K562 (cell line): Measurements from ENCODE around the gene HNRNPU. TPM values are rescaled to one million over a fixed set of nuclear protein-coding genes. Genes with fewer than 3 reads are reported as not detected.

Experiments
- ADNP ChIP-seq: fragments of 200-800 bp; sonication (Bioruptor generic); IDR thresholded peaks from 2 replicates; pipeline ENCODE4 v1.6.1; 2016; ENCODE audit warnings: missing genetic modification characterization, missing compliant biosample characterization
- BCL6 ChIP-seq: fragments of 250-450 bp; sonication (Bioruptor Pico); IDR thresholded peaks from 2 replicates; pipeline ENCODE4 v1.4.0; 2020
- CBX1 ChIP-seq: sonication (generic); IDR thresholded peaks from 2 replicates; pipeline ENCODE4 v1.6.1; 2016; ENCODE audit warnings: antibody characterized with exemption, low read depth, mild to moderate bottlenecking
- CBX8 ChIP-seq: fragments of 200-600 bp; sonication (generic); IDR thresholded peaks from 2 replicates; pipeline ENCODE4 v1.6.1; 2012; ENCODE audit warnings: borderline replicate concordance, mixed run types, low read depth, mild to moderate bottlenecking, moderate library complexity, mixed read lengths, low read length, control low read depth, inconsistent platforms; ENCODE audit not compliant: poor library complexity, severe bottlenecking; ENCODE audit errors: extremely low read depth
- IRF2 ChIP-seq: sonication (generic); formaldehyde crosslinking; IDR thresholded peaks from 2 replicates; pipeline ENCODE4 v1.8.1; 2022; ENCODE audit warnings: mild to moderate bottlenecking, missing genetic modification reagents
- KDM1A ChIP-seq, 2 experiments: fragments of 450-650 bp; IDR thresholded peaks; 2 replicates each; pipeline ENCODE4 v1.6.1; 2016; ENCODE audit warnings: mild to moderate bottlenecking in 2 of 2
- MEF2A ChIP-seq: IDR thresholded peaks from 2 replicates; pipeline ENCODE4 v1.6.1; 2011; ENCODE audit warnings: low read depth, mild to moderate bottlenecking, low read length, moderate library complexity; ENCODE audit not compliant: control insufficient read depth
- MLX ChIP-seq, 2 experiments: fragments of 450-650 bp in 1 of 2; sonication (generic) in 1 of 2; formaldehyde crosslinking; conservative IDR thresholded peaks; 2 replicates each; pipeline versions ENCODE4 v1.4.0 to v1.8.1; 2020 to 2022; ENCODE audit warnings: mild to moderate bottlenecking in 1 of 2, missing genetic modification reagents in 1 of 2
- NCOR1 ChIP-seq: fragments of 450-650 bp; IDR thresholded peaks from 2 replicates; pipeline ENCODE4 v1.6.1; 2016; ENCODE audit warnings: mild to moderate bottlenecking, moderate library complexity
- POLR2AphosphoS2 ChIP-seq: IDR thresholded peaks from 2 replicates; pipeline ENCODE4 v1.6.1; 2012; ENCODE audit warnings: low read length, improper control_type of control experiment
- POLR3A ChIP-seq: IDR thresholded peaks from 2 replicates; pipeline ENCODE4 v1.6.1; 2011; ENCODE audit warnings: borderline replicate concordance, mild to moderate bottlenecking, moderate library complexity; ENCODE audit not compliant: insufficient read length, insufficient read depth; ENCODE audit errors: extremely low read depth
- PURB ChIP-seq: sonication (generic); formaldehyde crosslinking; IDR thresholded peaks from 2 replicates; pipeline ENCODE4 v1.9.0; 2021; ENCODE audit warnings: low read depth, mild to moderate bottlenecking, missing genetic modification reagents
- SMARCA5 ChIP-seq: fragments of 450-650 bp; IDR thresholded peaks from 2 replicates; pipeline ENCODE4 v1.6.1; 2016
- SMARCB1 ChIP-seq: IDR thresholded peaks from 2 replicates; pipeline ENCODE4 v1.6.1; 2011; ENCODE audit warnings: improper control_type of control experiment, low read depth; ENCODE audit not compliant: insufficient read length
- STAT5A ChIP-seq: IDR thresholded peaks from 2 replicates; pipeline ENCODE4 v1.6.1; 2012; ENCODE audit warnings: low read length, inconsistent platforms, borderline replicate concordance
- TCF7L2 ChIP-seq: fragments of 150-350 bp; IDR thresholded peaks from 2 replicates; pipeline ENCODE4 v1.6.1; 2016; ENCODE audit warnings: low read depth, mild to moderate bottlenecking, low read length, moderate library complexity
- WHSC1 ChIP-seq: IDR thresholded peaks from one replicate; pipeline ENCODE4 v1.6.1; 2012; ENCODE audit warnings: low read length, control low read depth, inconsistent platforms
- ZNF764 ChIP-seq: fragments of 250-450 bp; sonication (Bioruptor Pico); IDR thresholded peaks from 2 replicates; pipeline ENCODE4 v1.4.0; 2020; ENCODE audit warnings: low read depth, mild to moderate bottlenecking, moderate library complexity
- polyA plus RNA-seq, 8 experiments: library from polyadenylated mRNA; depleted of rRNA in 4 of 8; stranded (reverse) in 5 of 8; unstranded in 3 of 8; fragments of >200 nt; fragmentation: Nextera tagmentation in 2 of 8; fragmentation: Illumina TruSeq in 1 of 8; extraction: Ambion mirVana in 2 of 8; extraction: Trizol in 1 of 8; gene quantifications; 2 replicates each; pipeline versions ENCODE4 v1.2.1 to v1.2.3, GENCODE V29; 2011 to 2014; ENCODE audit warnings: inconsistent platforms in 1 of 8, missing spikeins in 1 of 8
- total RNA-seq, 7 experiments: library from RNA; depleted of rRNA in 6 of 7; stranded (reverse); fragments of >200 nt in 6 of 7; fragmentation: Illumina TruSeq in 2 of 7; extraction: Trizol in 2 of 7; gene quantifications; 2 replicates each; pipeline versions ENCODE4 v1.2.1 to v1.2.3, GENCODE V29; 2011 to 2021; ENCODE audit warnings: low replicate concordance in 1 of 7
- TF ChIP-seq, protein P1 (sequence below): IDR thresholded peaks from 3 replicates; pipeline ENCODE4 v1.6.1; 2011; ENCODE audit warnings: borderline replicate concordance, mild to moderate bottlenecking, moderate library complexity; ENCODE audit not compliant: insufficient read length; ENCODE audit errors: extremely low read depth
- TF ChIP-seq, protein P2 (sequence below): fragments of 450-650 bp; formaldehyde crosslinking; IDR thresholded peaks from 2 replicates; pipeline ENCODE4 v1.4.0; 2020; ENCODE audit warnings: mild to moderate bottlenecking, moderate library complexity
- TF ChIP-seq, protein P3 (sequence below): fragments of 250-450 bp; sonication (Bioruptor Pico); IDR thresholded peaks from 2 replicates; pipeline ENCODE4 v1.8.0; 2022; ENCODE audit warnings: inconsistent platforms

HNRNPU gene
- total and polyA plus RNA-seq, 9 of the 15 experiments (the other 6 are each of a cell fraction or from before 2014, with no cell fraction given): 159 to 777 (median 577) TPM

DNA sequence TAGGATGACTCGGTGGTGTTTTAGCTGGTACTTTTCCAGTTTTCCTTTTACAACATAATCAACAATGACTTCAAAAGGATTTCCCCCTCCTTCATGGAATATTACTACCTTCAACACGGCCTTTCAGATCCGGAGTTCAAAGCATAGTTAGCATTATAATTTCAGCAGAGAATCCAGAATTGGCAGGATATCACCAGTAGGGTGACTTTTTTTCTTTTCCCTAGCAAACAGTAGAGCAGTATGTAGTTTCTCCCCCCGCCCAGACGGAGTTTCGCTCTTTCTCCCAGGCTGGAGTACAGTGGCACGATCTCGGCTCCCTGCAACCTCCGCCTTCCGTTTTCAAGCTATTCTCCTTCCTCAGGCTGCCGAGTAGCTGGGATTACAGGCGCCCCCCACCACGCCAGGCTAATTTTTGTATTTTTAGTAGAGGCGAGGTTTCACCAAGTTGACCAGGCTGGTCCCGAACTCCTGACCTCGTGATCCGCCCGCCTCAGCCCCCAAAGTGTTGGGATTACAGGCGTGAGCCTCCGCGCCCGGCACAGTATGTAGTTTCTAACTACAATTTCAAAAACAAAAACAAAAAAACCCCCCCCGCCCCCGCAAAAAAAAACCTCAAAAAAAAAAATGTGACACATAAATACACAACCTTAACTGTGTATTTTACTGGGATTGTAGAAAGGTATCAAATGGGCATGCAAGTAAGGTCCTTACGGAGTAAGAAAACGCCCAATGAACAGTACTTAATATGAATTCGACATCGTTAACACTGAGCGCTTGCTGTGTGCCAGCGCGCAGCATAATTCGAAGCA, 30.4 kb downstream of the HNRNPU start (continued):
- 0 out of 2 replicates have a peak, but pooled peaks have one; percentile 22 for TF ChIP-seq SMARCA5
- TF ChIP-seq NCOR1: peak; percentile 4; the same call in 1 of the 2 replicates
- TF ChIP-seq CBX8: no peak
- TF ChIP-seq, protein P1, sequence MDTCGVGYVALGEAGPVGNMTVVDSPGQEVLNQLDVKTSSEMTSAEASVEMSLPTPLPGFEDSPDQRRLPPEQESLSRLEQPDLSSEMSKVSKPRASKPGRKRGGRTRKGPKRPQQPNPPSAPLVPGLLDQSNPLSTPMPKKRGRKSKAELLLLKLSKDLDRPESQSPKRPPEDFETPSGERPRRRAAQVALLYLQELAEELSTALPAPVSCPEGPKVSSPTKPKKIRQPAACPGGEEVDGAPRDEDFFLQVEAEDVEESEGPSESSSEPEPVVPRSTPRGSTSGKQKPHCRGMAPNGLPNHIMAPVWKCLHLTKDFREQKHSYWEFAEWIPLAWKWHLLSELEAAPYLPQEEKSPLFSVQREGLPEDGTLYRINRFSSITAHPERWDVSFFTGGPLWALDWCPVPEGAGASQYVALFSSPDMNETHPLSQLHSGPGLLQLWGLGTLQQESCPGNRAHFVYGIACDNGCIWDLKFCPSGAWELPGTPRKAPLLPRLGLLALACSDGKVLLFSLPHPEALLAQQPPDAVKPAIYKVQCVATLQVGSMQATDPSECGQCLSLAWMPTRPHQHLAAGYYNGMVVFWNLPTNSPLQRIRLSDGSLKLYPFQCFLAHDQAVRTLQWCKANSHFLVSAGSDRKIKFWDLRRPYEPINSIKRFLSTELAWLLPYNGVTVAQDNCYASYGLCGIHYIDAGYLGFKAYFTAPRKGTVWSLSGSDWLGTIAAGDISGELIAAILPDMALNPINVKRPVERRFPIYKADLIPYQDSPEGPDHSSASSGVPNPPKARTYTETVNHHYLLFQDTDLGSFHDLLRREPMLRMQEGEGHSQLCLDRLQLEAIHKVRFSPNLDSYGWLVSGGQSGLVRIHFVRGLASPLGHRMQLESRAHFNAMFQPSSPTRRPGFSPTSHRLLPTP: peak; percentile 60
- no peak for TF ChIP-seq BCL6 (CRISPR knock-in tag)
- TF ChIP-seq, protein P2, sequence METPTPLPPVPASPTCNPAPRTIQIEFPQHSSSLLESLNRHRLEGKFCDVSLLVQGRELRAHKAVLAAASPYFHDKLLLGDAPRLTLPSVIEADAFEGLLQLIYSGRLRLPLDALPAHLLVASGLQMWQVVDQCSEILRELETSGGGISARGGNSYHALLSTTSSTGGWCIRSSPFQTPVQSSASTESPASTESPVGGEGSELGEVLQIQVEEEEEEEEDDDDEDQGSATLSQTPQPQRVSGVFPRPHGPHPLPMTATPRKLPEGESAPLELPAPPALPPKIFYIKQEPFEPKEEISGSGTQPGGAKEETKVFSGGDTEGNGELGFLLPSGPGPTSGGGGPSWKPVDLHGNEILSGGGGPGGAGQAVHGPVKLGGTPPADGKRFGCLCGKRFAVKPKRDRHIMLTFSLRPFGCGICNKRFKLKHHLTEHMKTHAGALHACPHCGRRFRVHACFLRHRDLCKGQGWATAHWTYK: 0 out of 2 replicates have a peak, but pooled peaks have one; percentile 10
- peak in 1 of 2 experiments; percentile 42; a peak in 1 of 4 replicates for TF ChIP-seq KDM1A (IDR thresholded peaks at IDR 0.05)
- TF ChIP-seq IRF2 (CRISPR knock-in tag): no peak
- TF ChIP-seq SMARCB1: no peak
- peak; percentile 74; the same call in 1 of the 2 replicates for TF ChIP-seq CBX1
- no peak for TF ChIP-seq WHSC1
- no peak for TF ChIP-seq MEF2A
- peak; percentile 98 for TF ChIP-seq ADNP (tag)
- TF ChIP-seq POLR3A: no peak
- TF ChIP-seq TCF7L2: no peak
- TF ChIP-seq, protein P3, sequence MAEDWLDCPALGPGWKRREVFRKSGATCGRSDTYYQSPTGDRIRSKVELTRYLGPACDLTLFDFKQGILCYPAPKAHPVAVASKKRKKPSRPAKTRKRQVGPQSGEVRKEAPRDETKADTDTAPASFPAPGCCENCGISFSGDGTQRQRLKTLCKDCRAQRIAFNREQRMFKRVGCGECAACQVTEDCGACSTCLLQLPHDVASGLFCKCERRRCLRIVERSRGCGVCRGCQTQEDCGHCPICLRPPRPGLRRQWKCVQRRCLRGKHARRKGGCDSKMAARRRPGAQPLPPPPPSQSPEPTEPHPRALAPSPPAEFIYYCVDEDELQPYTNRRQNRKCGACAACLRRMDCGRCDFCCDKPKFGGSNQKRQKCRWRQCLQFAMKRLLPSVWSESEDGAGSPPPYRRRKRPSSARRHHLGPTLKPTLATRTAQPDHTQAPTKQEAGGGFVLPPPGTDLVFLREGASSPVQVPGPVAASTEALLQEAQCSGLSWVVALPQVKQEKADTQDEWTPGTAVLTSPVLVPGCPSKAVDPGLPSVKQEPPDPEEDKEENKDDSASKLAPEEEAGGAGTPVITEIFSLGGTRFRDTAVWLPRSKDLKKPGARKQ: no peak
- no peak for TF ChIP-seq STAT5A
- TF ChIP-seq POLR2AphosphoS2: no peak
- no peak for TF ChIP-seq PURB (CRISPR knock-in tag)
- TF ChIP-seq ZNF764: peak; percentile 54
- TF ChIP-seq MLX (CRISPR knock-in tag; conservative IDR thresholded peaks at IDR 0.05): no peak
